ENCODE data around the gene ABL1.
A peak's percentile ranks its signal among the peaks of the same experiment; 100 is the strongest.

ABL1 gene

GRCh38 chr9:130866474-130866965, 31.5 kb downstream of the ABL1 start (continued):
- TF ChIP-seq ZBTB10 (tag by site-specific recombination; IDR thresholded peaks at IDR 0.05) = no peak
- TF ChIP-seq ZBTB17 (tag by site-specific recombination; IDR thresholded peaks at IDR 0.05) = peak; percentile 78
- peak; percentile 90 for TF ChIP-seq ZNF660 (tag by site-specific recombination; IDR thresholded peaks at IDR 0.05)
- 0 out of 2 replicates have a peak, but pooled peaks have one; percentile 16 for TF ChIP-seq SP7 (tag by site-specific recombination; IDR thresholded peaks at IDR 0.05)
- TF ChIP-seq ZNF843 (tag by site-specific recombination; IDR thresholded peaks at IDR 0.05) = no peak
- 0 out of 2 replicates have a peak, but pooled peaks have one; percentile 30 for TF ChIP-seq ZNF2 (tag by site-specific recombination; IDR thresholded peaks at IDR 0.05)
- TF ChIP-seq BCL11B (tag by site-specific recombination; IDR thresholded peaks at IDR 0.05; ENCODE audit: low read depth) = no peak
- no peak for TF ChIP-seq ZNF571 (tag by site-specific recombination; IDR thresholded peaks at IDR 0.05)
- TF ChIP-seq TCF7L2 (IDR thresholded peaks at IDR 0.05; ENCODE audit: borderline replicate concordance, low read depth, low read length) = no peak
- TF ChIP-seq, protein P1, sequence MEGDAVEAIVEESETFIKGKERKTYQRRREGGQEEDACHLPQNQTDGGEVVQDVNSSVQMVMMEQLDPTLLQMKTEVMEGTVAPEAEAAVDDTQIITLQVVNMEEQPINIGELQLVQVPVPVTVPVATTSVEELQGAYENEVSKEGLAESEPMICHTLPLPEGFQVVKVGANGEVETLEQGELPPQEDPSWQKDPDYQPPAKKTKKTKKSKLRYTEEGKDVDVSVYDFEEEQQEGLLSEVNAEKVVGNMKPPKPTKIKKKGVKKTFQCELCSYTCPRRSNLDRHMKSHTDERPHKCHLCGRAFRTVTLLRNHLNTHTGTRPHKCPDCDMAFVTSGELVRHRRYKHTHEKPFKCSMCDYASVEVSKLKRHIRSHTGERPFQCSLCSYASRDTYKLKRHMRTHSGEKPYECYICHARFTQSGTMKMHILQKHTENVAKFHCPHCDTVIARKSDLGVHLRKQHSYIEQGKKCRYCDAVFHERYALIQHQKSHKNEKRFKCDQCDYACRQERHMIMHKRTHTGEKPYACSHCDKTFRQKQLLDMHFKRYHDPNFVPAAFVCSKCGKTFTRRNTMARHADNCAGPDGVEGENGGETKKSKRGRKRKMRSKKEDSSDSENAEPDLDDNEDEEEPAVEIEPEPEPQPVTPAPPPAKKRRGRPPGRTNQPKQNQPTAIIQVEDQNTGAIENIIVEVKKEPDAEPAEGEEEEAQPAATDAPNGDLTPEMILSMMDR (tag by site-specific recombination; IDR thresholded peaks at IDR 0.05) = peak; percentile 85
- no peak for TF ChIP-seq ZSCAN30 (tag by site-specific recombination; IDR thresholded peaks at IDR 0.05)
- TF ChIP-seq ZNF362 (tag by site-specific recombination; IDR thresholded peaks at IDR 0.05) = peak; percentile 35; the same call in 1 of the 2 replicates
- 0 out of 2 replicates have a peak, but pooled peaks have one; percentile 20 for TF ChIP-seq ZNF501 (tag by site-specific recombination; IDR thresholded peaks at IDR 0.05)
- TF ChIP-seq WT1 (tag by site-specific recombination; IDR thresholded peaks at IDR 0.05) = no peak
- TF ChIP-seq KLF1 (tag by site-specific recombination; IDR thresholded peaks at IDR 0.05) = no peak

GRCh38 chr9:130867556-130867955, 32.5 kb downstream of the ABL1 start:
- ChIA-PET CTCF (interaction anchor here (0.7 to 13.9 kb wide), 27 partner anchors 11 to 407 kb away, joined by 3 to 400 read pairs (median 9); partner anchors contain the start of genes FIBCD1 and QRFP), POLR2A (interaction anchor here (0.9 to 1.3 kb wide), 3 partner anchors 157 to 161 kb away, joined by 3 to 5 read pairs (median 5); no protein-coding TSS in a partner anchor)
- peaks cover 0 to 61% of the 10 kb centered on the region in 2 experiments; a peak in 1 of 3 replicates for H3K36me3 ChIP-seq (ENCODE audit: control insufficient read depth in 2 of 2, insufficient read depth in 1 of 2, low read length in 2 of 2)
- no peak overlapping the region for H3K4me3 ChIP-seq (ENCODE audit: low read depth, low read length)
- H3K4me1 ChIP-seq (ENCODE audit: control insufficient read depth, insufficient read depth, low read length) = no peaks in the 10 kb centered on the region
- no peak for TF ChIP-seq ZNF112 (tag by site-specific recombination; IDR thresholded peaks at IDR 0.05)
- TF ChIP-seq ZNF791 (tag by site-specific recombination; IDR thresholded peaks at IDR 0.05) = no peak
- TF ChIP-seq ZBTB17 (tag by site-specific recombination; IDR thresholded peaks at IDR 0.05) = no peak
- H3K27ac ChIP-seq (ENCODE audit: extremely low read depth, low read depth, low read length) = no peak overlapping the region
- H3K9me3 ChIP-seq (ENCODE audit: control insufficient read depth, insufficient read depth, low read depth, low read length) = no peaks in the 10 kb centered on the region

GRCh38 chr9:130868230-130868629, 33.2 kb downstream of the ABL1 start:
- POLR2A ChIA-PET = interaction anchor here (1.3 kb wide), 1 partner anchor 162 kb away, joined by 5 read pairs; no protein-coding TSS in a partner anchor
- no peak for TF ChIP-seq ZNF704 (tag by site-specific recombination; IDR thresholded peaks at IDR 0.05)
- no peak for TF ChIP-seq ZNF433 (tag by site-specific recombination; IDR thresholded peaks at IDR 0.05; ENCODE audit: low read depth)
- no peak for TF ChIP-seq ZNF530 (tag by site-specific recombination; IDR thresholded peaks at IDR 0.05; ENCODE audit: low read depth)
- TF ChIP-seq, protein P2, sequence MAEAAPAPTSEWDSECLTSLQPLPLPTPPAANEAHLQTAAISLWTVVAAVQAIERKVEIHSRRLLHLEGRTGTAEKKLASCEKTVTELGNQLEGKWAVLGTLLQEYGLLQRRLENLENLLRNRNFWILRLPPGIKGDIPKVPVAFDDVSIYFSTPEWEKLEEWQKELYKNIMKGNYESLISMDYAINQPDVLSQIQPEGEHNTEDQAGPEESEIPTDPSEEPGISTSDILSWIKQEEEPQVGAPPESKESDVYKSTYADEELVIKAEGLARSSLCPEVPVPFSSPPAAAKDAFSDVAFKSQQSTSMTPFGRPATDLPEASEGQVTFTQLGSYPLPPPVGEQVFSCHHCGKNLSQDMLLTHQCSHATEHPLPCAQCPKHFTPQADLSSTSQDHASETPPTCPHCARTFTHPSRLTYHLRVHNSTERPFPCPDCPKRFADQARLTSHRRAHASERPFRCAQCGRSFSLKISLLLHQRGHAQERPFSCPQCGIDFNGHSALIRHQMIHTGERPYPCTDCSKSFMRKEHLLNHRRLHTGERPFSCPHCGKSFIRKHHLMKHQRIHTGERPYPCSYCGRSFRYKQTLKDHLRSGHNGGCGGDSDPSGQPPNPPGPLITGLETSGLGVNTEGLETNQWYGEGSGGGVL (tag by site-specific recombination; IDR thresholded peaks at IDR 0.05) = no peak
- no peak for TF ChIP-seq EGR2 (tag by site-specific recombination; IDR thresholded peaks at IDR 0.05; ENCODE audit: low read depth)
- TF ChIP-seq FEZF1 (tag by site-specific recombination; IDR thresholded peaks at IDR 0.05) = no peak

More at GRCh38 chr9:130868230-130868629, 33.2 kb downstream of the ABL1 start:
- H3K4me3 ChIP-seq (ENCODE audit: low read depth, low read length) = no peak overlapping the region
- H3K4me1 ChIP-seq (ENCODE audit: control insufficient read depth, insufficient read depth, low read length) = no peaks in the 10 kb centered on the region
- peaks cover 0 to 61% of the 10 kb centered on the region in 2 experiments; a peak in 1 of 3 replicates for H3K36me3 ChIP-seq (ENCODE audit: control insufficient read depth in 2 of 2, insufficient read depth in 1 of 2, low read length in 2 of 2)
- no peak overlapping the region for H3K27ac ChIP-seq (ENCODE audit: extremely low read depth, low read depth, low read length)
- no peaks in the 10 kb centered on the region for H3K9me3 ChIP-seq (ENCODE audit: control insufficient read depth, insufficient read depth, low read depth, low read length)
- CTCF ChIA-PET = interaction anchor here (0.6 to 13.9 kb wide), 13 partner anchors 11 to 435 kb away, joined by 3 to 400 read pairs (median 19); no protein-coding TSS in a partner anchor

All from HEK293 (cell line).